ENCODE results near the gene LRRC36. TPM values are rescaled to one million over a fixed set of nuclear protein-coding genes. Genes with fewer than 3 reads are reported as not detected.

LRRC36 gene
- total RNA-seq, 1 experiment from 2014 or later, result not detected

DNA sequence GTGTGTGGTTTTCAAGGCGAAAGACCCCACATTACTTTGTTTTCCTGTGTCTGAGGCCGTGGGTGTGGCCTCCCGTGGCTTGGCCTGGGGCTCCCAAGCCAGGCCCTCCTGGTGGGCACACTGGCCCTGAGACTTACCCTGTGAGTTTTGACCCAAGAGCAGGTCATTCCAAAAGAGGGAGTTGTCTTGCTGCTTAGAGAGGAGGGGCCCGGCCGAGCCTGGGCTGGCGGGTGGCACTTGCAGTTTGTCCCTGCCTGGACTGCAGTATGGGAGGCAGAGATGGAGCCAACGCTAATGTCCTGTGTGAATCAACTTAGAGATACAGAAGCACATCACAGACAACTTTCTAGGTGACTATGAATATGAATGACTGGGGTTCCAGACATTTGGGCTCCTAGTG, 24.5 kb upstream of the LRRC36 start:
- ChIA-PET POLR2A (no interaction called here), CTCF (no interaction called here), RAD21 (ENCODE audit: low non-redundant PET in 1 of 2, low total read pairs in 2 of 2, uncharacterized antibody in 2 of 2, unreplicated experiment in 2 of 2) (no interaction called here)
- no peaks in the 10 kb centered on the region for H3K9me2 ChIP-seq (ENCODE audit: insufficient read depth)
- no peak overlapping the region for H3K9ac ChIP-seq (ENCODE audit: low read length)
- H2AFZ ChIP-seq (ENCODE audit: low read depth, low read length, poor library complexity, severe bottlenecking), result no peak overlapping the region
- H3K27ac ChIP-seq (ENCODE audit: low read depth, low read length), result no peak overlapping the region
- DNase-seq (ENCODE audit: low read depth, low spot score) (no peak), ATAC-seq (no peak)
- no peaks in the 10 kb centered on the region for H3K79me2 ChIP-seq (ENCODE audit: insufficient read depth, low read length)
- H3K4me1 ChIP-seq (ENCODE audit: control insufficient read depth in 1 of 2, insufficient read depth in 2 of 2, low read length in 2 of 2), result peaks cover 0 to 6% of the 10 kb centered on the region in 2 experiments; a peak in 1 of 4 replicates
- H3K4me2 ChIP-seq (ENCODE audit: low read length), result no peak overlapping the region
- TF ChIP-seq, protein P1, sequence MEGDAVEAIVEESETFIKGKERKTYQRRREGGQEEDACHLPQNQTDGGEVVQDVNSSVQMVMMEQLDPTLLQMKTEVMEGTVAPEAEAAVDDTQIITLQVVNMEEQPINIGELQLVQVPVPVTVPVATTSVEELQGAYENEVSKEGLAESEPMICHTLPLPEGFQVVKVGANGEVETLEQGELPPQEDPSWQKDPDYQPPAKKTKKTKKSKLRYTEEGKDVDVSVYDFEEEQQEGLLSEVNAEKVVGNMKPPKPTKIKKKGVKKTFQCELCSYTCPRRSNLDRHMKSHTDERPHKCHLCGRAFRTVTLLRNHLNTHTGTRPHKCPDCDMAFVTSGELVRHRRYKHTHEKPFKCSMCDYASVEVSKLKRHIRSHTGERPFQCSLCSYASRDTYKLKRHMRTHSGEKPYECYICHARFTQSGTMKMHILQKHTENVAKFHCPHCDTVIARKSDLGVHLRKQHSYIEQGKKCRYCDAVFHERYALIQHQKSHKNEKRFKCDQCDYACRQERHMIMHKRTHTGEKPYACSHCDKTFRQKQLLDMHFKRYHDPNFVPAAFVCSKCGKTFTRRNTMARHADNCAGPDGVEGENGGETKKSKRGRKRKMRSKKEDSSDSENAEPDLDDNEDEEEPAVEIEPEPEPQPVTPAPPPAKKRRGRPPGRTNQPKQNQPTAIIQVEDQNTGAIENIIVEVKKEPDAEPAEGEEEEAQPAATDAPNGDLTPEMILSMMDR (IDR thresholded peaks at IDR 0.05 in 2 of 3, conservative IDR thresholded peaks at IDR 0.05 in 1 of 3; ENCODE audit: borderline replicate concordance in 1 of 3, insufficient read depth in 1 of 3, low read depth in 2 of 3, low read length in 2 of 3), result no peak
- TF ChIP-seq EZH2 (IDR thresholded peaks at IDR 0.05) (no peak), SP1 (IDR thresholded peaks at IDR 0.05; ENCODE audit: low read depth) (no peak), SIN3A (IDR thresholded peaks at IDR 0.05; ENCODE audit: low read depth) (no peak), JUND (IDR thresholded peaks at IDR 0.05) (no peak), ZNF274 (IDR thresholded peaks at IDR 0.05; ENCODE audit: low read depth, low read length) (no peak), POLR2AphosphoS5 (IDR thresholded peaks at IDR 0.05; ENCODE audit: low read depth, low read length) (no peak), RAD21 (IDR thresholded peaks at IDR 0.05; ENCODE audit: low read depth) (no peak)
- TF ChIP-seq, protein P2, sequence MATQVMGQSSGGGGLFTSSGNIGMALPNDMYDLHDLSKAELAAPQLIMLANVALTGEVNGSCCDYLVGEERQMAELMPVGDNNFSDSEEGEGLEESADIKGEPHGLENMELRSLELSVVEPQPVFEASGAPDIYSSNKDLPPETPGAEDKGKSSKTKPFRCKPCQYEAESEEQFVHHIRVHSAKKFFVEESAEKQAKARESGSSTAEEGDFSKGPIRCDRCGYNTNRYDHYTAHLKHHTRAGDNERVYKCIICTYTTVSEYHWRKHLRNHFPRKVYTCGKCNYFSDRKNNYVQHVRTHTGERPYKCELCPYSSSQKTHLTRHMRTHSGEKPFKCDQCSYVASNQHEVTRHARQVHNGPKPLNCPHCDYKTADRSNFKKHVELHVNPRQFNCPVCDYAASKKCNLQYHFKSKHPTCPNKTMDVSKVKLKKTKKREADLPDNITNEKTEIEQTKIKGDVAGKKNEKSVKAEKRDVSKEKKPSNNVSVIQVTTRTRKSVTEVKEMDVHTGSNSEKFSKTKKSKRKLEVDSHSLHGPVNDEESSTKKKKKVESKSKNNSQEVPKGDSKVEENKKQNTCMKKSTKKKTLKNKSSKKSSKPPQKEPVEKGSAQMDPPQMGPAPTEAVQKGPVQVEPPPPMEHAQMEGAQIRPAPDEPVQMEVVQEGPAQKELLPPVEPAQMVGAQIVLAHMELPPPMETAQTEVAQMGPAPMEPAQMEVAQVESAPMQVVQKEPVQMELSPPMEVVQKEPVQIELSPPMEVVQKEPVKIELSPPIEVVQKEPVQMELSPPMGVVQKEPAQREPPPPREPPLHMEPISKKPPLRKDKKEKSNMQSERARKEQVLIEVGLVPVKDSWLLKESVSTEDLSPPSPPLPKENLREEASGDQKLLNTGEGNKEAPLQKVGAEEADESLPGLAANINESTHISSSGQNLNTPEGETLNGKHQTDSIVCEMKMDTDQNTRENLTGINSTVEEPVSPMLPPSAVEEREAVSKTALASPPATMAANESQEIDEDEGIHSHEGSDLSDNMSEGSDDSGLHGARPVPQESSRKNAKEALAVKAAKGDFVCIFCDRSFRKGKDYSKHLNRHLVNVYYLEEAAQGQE (IDR thresholded peaks at IDR 0.05; ENCODE audit: low read depth), result no peak
- BruUV-seq (replicated peaks), result no TSS peak
- no peaks in the 10 kb centered on the region for H3K27me3 ChIP-seq (ENCODE audit: insufficient read depth, low read length)
- no peaks in the 10 kb centered on the region; a peak in 1 of 4 replicates for H3K9me3 ChIP-seq (ENCODE audit: control insufficient read depth in 1 of 2, insufficient read depth in 1 of 2, low read depth in 1 of 2, low read length in 2 of 2)
- H3K36me3 ChIP-seq (ENCODE audit: control insufficient read depth in 1 of 2, insufficient read depth in 2 of 2, low read length in 2 of 2), result no peaks in the 10 kb centered on the region
- no peak overlapping the region for H3K4me3 ChIP-seq (replicated peaks in 1 of 2; ENCODE audit: low read depth in 1 of 2, low read length in 2 of 2)
- intact Hi-C loops (cut with micrococcal nuclease), result no loop called here
- no peaks in the 10 kb centered on the region for H4K20me1 ChIP-seq (ENCODE audit: insufficient read depth)
